Osteoblast (primary cell): ENCODE results near the gene BCL2L11. TPM values are rescaled to one million over a fixed set of nuclear protein-coding genes. Genes with fewer than 3 reads are reported as not detected.

Experiments
- DNase-seq: peaks from one replicate; pipeline ENCODE4 v3.0.0; 2011; ENCODE audit warnings: low spot score, mixed read lengths; ENCODE audit not compliant: insufficient read length; ENCODE audit errors: missing footprints
- H2AFZ ChIP-seq: 2 replicates; pipeline ENCODE4 v1.6.0; 2011; ENCODE audit warnings: mild to moderate bottlenecking, low read length
- H3K27ac ChIP-seq: 2 replicates; pipeline ENCODE4 v1.5.1; 2011; ENCODE audit warnings: mild to moderate bottlenecking, low read depth, low read length, moderate library complexity
- H3K27me3 ChIP-seq: 2 replicates; pipeline ENCODE4 v1.6.0; 2012; ENCODE audit warnings: mild to moderate bottlenecking, control low read depth, inconsistent platforms, low read length, moderate library complexity; ENCODE audit not compliant: insufficient read depth
- H3K36me3 ChIP-seq: 2 replicates; pipeline ENCODE4 v1.5.1; 2011; ENCODE audit warnings: mild to moderate bottlenecking, low read length, control low read depth, moderate library complexity; ENCODE audit not compliant: insufficient read depth
- H3K4me1 ChIP-seq: 2 replicates; pipeline ENCODE4 v1.5.1; 2011; ENCODE audit warnings: mild to moderate bottlenecking, low read length, control low read depth, moderate library complexity; ENCODE audit not compliant: insufficient read depth
- H3K4me2 ChIP-seq: 2 replicates; pipeline ENCODE4 v1.6.0; 2011; ENCODE audit warnings: mild to moderate bottlenecking, low read length; ENCODE audit not compliant: insufficient read depth
- H3K4me3 ChIP-seq: fragments of 200-600 bp; sonication (generic); 3 replicates; pipeline ENCODE4 v1.5.1; 2012; ENCODE audit warnings: mild to moderate bottlenecking, low read length, inconsistent platforms; ENCODE audit not compliant: insufficient read depth
- H3K79me2 ChIP-seq: 2 replicates; pipeline ENCODE4 v1.6.0; 2012; ENCODE audit warnings: mild to moderate bottlenecking, low read length, control low read depth, inconsistent platforms; ENCODE audit not compliant: insufficient read depth
- H3K9me3 ChIP-seq: 2 replicates; pipeline ENCODE4 v1.5.1; 2011; ENCODE audit warnings: low read depth, low read length, control low read depth
- H4K20me1 ChIP-seq: 2 replicates; pipeline ENCODE4 v1.6.0; 2012; ENCODE audit warnings: mild to moderate bottlenecking, low read length, control low read depth; ENCODE audit not compliant: insufficient read depth
- CTCF ChIP-seq: IDR thresholded peaks from 2 replicates; pipeline ENCODE4 v1.5.1; 2011; ENCODE audit warnings: mild to moderate bottlenecking, low read depth, low read length, moderate library complexity; ENCODE audit errors: extremely low read depth
- total RNA-seq: library from RNA; depleted of rRNA; stranded (reverse); fragments of >200 nt; gene quantifications from 2 replicates; pipeline ENCODE4 v1.2.3, GENCODE V29; 2012

Gene BCL2L11
- total RNA-seq, 1 donor: 8.0 TPM

- no peak overlapping the region for H3K27ac ChIP-seq
Observed at GRCh38 chr2:111148225-111148873, 27.6 kb downstream of the BCL2L11 start.

GRCh38 chr2:111148925-111149324 is 28.2 kb downstream of the BCL2L11 start:
- Histone ChIP-seq H3K4me1 (no peaks in the 10 kb centered on the region), H4K20me1 (no peaks in the 10 kb centered on the region), H2AFZ (no peak overlapping the region), H3K27me3 (no peaks in the 10 kb centered on the region), H3K9me3 (no peaks in the 10 kb centered on the region), H3K4me2 (no peak overlapping the region), H3K79me2 (no peaks in the 10 kb centered on the region), H3K36me3 (no peaks in the 10 kb centered on the region), H3K27ac (no peak overlapping the region), H3K4me3 (no peak overlapping the region)
- DNase-seq: no peak
- no peak for TF ChIP-seq CTCF

More at GRCh38 chr2:111148225-111148873, 27.6 kb downstream of the BCL2L11 start:
- no peaks in the 10 kb centered on the region for H3K36me3 ChIP-seq
- H3K9me3 ChIP-seq: no peaks in the 10 kb centered on the region
- no peaks in the 10 kb centered on the region for H3K4me1 ChIP-seq
- DNase-seq: no peak
- H3K79me2 ChIP-seq: no peaks in the 10 kb centered on the region
- no peak for TF ChIP-seq CTCF
- H3K4me2 ChIP-seq: no peak overlapping the region
- H3K27me3 ChIP-seq: no peaks in the 10 kb centered on the region
- no peak overlapping the region for H3K4me3 ChIP-seq
- no peaks in the 10 kb centered on the region for H4K20me1 ChIP-seq
- no peak overlapping the region for H2AFZ ChIP-seq

- Histone ChIP-seq H3K36me3 (no peaks in the 10 kb centered on the region), H2AFZ (no peak overlapping the region), H3K9me3 (no peaks in the 10 kb centered on the region), H3K27ac (no peak overlapping the region), H4K20me1 (no peaks in the 10 kb centered on the region), H3K79me2 (no peaks in the 10 kb centered on the region), H3K4me2 (no peak overlapping the region), H3K4me3 (no peak overlapping the region), H3K4me1 (no peaks in the 10 kb centered on the region), H3K27me3 (no peaks in the 10 kb centered on the region)
- TF ChIP-seq CTCF: peak; percentile 40
- DNase-seq: no peak
Observed at GRCh38 chr2:111149882-111150455, 29.3 kb downstream of the BCL2L11 start.

- no peak for DNase-seq
- H3K79me2 ChIP-seq: no peaks in the 10 kb centered on the region
- no peaks in the 10 kb centered on the region for H4K20me1 ChIP-seq
- H3K4me2 ChIP-seq: no peak overlapping the region
- peaks cover 4% of the 10 kb centered on the region for H3K4me1 ChIP-seq
- no peak overlapping the region for H2AFZ ChIP-seq
- no peak for TF ChIP-seq CTCF
- no peak overlapping the region for H3K27ac ChIP-seq
- no peaks in the 10 kb centered on the region for H3K9me3 ChIP-seq
- H3K27me3 ChIP-seq: no peaks in the 10 kb centered on the region
- no peak overlapping the region for H3K4me3 ChIP-seq
- H3K36me3 ChIP-seq: no peaks in the 10 kb centered on the region
Observed at GRCh38 chr2:111154758-111155157, 34.0 kb downstream of the BCL2L11 start.
